Inflammatory macrophage treated with lipopolysaccharide for 1 hour (primary cell): ENCODE measurements around the gene PPP1R27.
"Not testable (repeated sequence)": the region's sequence is repeated elsewhere in the genome, so short reads cannot be mapped to it uniquely, and the experiment has no call there.

Experiments used
- DNase-seq, 2 donors: peaks; one replicate each; pipeline ENCODE4 v3.0.0-alpha.2; 2020 to 2022

PPP1R27 gene

DNA sequence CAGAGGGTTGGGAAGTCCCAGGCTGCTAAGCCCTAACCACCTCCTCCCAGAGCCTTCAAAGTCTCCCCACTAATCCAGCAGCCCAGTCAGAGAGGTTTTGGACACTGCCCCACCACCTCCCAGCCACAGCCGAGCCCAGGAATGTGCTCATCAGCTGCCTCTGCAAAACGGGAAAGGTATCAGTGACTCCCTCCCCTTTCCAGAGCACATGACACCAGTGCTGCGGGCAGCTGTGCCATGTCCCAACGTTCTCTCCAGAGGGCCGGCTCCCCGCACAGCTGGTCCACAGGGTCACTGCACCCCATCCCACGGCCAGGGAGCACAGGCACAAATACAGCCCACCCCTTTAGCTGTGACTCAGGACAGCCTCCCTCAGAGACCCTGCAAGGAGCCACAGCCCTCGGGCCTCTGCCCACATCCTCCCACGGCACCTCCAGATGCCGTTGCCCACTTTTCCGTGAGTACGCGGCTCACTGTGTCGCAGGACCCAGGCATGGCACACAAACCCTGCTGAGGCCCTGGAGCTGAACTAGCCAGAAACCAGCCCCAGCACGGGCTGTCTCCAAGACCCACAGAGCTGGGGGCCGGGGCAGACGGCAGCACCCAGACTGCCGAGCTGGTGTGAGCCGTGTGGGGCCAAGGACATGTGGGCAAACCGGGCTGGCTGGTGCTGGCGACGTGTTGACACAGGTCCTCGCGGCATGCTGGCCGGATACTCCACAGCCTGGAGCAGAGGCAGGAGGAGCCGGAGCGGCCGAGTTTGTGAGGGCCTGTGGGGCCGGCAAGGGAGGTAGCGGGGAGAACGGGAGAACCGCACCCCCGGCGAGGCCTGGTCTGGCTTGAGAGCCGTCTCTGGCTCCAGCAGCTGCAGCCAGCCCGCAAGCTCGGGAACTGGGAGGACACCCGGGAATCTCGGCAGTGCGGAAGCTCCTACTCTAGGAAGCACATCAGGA is 6.3 kb upstream of the PPP1R27 start:
- peak in 1 of 2 donors; percentile 14 for DNase-seq

DNA sequence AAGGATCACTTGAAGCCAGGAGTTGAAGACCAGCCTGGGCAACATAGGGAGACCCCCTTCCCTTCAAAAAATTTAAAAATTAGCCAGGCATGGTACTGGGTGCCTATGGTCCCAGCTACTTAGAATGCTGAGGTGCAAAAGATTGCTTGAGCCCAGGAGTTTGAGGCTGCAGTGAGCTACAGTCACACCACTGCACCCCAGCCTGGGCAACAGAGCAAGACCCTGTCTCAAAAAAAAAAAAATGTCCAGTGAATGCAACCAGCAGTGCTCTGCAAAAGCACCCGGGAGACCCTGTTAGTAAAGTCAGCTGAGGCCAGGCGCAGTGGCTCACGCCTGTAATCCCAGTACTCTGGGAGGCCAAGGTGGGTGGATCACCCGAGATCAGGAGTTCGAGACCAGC is 5.2 kb upstream of the PPP1R27 start:
- DNase-seq, result not testable (repeated sequence)

DNA sequence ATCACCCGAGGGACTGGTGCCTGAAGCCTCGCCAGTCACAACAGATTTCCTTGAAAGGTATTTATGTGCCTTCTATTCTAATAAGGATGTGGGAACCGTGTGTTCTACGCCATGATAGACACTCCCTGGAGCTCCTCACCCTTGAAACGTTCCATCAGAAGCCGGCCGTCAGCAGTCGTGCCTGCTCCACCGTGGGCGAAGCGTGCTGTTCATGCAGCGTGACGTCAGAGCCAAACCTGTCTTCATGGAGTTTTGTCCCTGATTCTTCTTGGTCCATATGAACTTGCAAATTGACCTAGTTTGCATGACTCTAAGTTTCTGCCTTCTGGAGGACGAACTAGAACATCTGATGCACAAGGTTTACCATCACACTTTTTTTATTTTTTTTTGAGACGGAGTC is 4.5 kb upstream of the PPP1R27 start:
- DNase-seq, result no peak

DNA sequence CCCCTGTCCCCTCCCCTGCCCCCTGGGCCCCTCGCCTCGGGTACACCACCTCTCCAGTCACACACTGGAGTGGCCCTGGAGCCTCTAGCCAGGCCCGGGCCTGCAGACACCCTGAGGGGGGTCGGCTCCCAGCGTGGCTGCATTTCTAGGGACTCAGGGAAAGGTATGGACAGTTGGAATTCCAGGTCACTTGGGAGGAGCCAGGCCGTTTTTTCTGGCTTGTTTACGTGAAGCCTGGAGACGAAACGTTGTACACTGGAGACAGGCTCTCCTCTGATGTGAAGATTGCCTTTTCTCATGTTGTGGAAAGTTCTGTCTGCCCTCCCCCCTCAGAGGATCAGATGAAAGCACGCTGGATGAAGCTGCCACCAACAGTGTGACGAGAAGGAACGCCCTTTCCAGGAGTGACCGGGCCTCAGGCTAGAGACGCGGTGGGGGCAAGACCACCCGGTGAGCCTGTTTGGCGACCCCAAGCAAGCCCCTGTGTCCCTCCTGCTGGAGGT is 4.0 kb upstream of the PPP1R27 start:
- DNase-seq, result no peak

DNA sequence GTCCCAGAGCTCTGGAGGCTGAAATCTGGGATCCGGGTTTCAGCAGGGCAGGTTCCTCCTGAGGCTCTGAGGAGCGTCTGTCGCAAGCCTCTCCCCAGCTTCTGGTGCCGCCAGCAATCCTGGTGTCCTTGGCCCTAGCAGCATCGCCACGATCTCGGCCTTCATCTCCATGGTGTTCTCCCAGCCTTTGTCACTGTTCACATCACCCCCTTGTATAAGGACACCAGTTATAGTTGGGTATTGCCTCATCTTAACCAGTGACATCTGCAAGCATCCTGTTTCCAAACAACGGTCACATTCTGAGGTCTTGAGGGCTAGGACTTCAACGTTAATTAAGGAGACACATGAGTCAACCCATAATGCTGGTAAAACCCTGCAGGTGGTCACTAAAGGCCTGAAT is 2.8 kb upstream of the PPP1R27 start:
- peak; percentile 86 to 89 for DNase-seq

DNA sequence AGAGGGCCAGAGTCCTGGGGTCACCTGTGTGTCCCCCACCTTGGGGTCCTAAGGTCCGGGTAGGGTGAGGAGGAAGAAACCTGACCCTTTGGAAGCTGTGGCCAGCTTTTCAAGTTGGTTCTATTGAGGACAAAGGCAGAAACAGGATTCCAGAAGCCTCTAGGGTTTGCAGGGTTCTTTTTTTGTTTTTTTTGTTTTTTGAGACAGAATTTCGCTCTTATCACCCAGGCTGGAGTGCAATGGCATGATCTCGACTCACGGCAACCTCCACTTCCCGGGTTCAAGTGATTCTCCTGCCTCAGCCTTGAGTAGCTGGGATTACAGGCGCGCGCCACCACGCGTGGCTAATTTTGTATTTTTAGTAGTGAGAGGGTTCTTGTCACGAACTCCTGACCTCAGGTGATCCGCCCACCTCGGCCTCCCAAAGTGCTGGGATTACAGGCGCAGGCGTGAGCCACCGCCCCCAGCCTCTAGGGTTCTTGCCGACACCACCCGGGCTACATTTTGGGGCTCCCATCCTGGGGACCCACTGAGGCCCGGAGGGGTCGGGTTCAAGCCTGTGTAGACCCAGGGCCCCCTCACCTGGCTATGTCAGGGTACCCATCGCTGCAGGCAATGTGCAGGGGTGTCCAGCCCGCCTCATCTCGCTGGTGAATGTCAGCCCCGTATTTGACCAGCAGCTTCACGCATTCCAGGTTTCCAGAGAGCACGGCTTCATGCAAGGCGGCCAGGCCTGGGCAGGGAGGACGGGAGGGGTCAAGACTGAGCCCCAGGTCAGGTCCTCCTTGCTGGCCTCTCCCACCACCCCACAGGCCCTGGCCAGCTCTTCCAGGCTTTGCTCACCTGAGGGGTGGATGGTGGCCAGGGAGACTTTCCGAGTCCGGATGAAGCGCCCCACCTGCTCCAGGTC is 674 bp downstream of the PPP1R27 start:
- no peak for DNase-seq

DNA sequence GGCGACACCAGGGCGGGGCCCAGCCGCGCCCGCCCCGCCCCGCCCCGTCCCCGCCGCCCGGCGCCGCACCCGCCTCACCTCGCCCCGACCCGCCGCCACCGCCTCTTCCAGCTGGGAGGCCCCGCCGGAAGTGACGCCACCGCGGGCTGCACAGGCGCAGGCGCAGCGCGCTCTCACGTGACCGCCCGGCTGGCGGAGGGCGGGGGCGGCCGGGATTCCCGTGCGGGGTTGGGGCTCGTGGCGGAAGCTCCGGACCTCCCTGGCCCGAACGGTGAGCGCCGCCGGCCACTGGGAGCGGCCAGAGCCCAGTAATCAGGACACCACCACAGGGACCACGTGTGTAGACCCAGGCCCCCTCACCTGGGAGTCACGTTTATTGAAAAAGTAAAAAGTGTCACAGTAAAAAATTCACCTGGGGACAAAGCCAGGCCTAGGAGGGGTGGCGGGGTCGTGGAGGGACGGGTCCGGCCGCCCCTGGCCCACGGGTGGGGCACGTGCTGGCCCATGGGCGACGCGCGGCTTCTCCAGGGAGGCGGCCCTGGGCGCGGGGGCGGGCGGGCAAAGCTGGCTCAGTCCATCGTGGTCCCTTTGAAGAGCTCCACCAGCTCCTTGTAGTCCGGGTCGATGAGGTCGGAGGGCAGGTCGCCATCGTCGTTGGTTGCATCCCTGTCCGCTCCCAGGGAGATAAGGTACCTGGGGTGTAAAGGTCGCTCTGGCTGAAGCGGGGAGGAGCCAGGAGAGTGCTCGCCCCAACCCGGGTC is 1.5 kb downstream of the PPP1R27 start, which contains the start of gene MCRIP1:
TSS of gene MCRIP1 (minus strand) at position 132 of the 761 bp plus-strand sequence. CDS start 8,785 bp downstream, outside the sequence.
- peak; percentile 95 to 98 for DNase-seq

DNA sequence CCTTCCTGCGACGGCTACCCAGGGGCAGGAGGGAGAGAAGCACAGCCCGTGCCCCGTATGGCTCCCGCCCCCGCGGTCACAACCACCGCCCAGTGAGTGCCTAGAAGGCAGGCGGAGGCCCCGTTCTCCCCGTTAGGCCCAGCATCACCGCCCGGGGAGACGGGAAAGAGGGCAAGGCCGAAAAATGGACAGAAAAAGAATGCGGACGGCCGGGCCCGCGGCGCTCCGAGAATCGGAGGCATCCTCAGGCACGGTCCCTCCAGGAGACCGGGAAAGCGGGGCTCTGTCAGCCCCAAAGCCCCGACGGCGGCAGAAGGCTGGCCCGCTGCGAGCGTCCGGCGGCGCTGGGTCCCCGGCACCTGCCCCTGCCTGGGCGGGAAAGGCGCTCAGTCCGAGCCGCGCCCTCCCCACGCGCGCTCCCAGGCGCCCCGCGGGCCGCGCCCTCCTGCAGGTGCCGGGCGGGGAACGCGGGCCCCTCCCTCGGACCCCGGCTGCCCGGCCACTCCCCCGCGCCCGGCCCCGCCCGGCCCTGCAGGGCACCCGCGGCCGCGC is 2.2 kb downstream of the PPP1R27 start:
- peak; percentile 27 to 30 for DNase-seq

DNA sequence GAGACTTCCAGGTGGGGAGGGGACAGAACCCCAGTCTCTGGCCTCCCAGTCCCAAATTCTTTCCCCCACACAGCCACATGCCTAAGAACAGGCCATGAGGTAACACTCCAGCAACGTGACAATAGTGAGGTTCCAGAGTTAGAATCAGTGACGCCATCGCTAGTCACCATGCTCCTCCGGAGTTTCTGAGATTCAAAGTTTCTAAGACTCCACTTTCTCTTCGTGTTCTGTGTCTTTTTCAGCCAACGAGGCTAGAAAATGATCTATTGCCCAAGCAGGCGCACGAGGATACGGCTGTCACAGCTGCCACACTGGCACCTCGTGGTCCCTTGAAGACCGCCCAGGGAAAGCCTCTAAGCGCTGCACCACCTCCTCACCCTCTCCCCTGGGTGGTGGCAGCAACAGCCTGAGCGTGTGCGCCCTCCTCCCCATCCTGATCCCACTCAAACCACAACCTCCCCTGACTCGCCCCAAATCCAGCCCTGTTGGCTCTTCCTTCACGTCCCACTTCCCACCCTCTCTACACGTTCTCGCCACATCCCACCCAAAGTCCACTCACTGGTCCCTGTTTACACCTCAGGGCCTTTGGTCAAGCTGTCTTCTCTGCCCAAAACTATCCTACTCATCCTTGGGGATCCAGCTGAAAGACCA is 2.8 kb downstream of the PPP1R27 start:
- peak; percentile 77 to 90 for DNase-seq

DNA sequence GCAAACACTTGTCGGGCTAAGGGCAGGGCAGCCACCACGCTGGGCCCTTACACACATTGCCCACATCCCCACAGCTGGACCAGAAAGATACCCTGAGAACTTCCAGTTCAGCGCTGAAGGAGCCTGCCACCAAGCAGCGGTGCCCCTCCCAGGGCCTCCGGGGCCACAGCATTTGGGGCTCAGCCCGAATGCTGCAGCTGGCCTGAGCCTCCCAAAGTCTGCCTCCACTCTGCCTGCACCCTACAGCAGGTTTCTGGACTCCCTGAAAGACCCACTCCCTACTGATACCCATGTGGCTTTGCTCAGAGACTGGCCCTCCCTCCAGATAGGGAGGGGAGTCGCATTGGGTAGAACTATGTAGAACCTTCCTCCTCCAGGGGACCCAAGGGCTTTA is 3.3 kb downstream of the PPP1R27 start:
- DNase-seq, result no peak

DNA sequence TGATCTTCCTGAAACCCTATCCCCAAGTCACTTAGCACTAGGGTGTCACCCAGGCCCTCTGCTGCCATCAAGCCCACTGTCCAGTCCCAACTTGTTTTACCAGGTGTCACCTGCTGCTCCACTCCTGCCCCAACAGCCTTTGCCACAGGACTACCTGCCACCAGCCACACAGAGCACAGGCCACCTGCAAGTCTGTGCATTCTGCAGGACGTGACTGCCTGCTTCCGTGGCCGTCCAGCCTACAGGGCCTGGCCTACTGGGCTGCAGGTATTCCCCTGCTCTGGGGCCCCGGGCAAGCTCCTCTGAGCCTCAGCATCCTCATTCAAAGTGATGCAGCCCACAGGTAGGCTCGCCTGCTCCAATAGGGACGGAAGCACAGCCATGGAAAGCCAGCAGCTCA is 5.0 kb downstream of the PPP1R27 start:
- DNase-seq, result no peak

DNA sequence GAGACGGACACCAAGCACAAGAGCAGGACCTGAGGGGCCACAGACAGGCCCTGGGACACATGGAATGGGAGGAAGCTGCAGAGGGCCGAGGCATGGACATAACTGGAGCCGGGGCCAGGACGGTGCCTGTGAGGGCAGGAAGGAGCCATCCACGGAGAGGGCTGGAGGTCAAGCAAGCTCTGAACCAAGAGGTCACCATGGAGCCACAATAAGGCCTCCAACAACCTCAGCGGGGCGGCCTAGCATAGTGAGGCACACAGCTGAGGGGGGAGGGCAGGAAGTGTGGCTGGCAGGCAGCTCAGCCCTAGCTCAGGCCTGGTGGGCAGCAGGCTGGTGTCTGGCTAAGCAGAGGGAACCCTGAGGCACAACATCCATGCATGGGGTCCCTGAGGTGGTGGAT is 6.2 kb downstream of the PPP1R27 start:
- DNase-seq, result no peak

DNA sequence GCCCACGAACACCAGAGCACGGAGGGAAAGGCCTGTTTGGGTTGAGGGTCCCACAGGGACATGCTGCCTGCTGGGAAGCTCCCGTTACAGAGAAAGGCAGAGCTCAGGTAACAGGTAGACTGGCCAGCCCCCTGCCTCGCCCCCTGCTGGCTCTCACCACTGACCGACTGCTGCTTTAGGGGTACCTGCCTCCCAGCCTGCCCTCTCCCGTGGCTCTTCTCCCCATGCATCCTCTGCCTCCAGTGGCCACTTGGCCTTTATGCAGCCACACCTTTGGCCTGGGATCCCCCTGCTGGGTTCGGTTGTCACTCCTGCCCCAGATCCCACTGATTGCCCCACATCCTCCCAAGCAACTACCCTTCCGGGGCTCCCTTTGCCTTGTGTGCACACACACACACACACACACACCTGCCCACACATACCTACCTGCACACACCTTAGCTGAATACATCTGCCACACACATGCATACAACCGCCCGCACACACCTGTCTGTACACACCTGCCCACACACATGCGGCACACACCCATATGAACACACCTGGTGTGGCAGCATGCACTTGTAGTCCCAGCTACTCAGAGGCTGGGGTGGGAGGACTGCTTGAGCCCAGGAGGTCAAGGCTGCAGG is 8.9 kb downstream of the PPP1R27 start:
- no peak for DNase-seq

DNA sequence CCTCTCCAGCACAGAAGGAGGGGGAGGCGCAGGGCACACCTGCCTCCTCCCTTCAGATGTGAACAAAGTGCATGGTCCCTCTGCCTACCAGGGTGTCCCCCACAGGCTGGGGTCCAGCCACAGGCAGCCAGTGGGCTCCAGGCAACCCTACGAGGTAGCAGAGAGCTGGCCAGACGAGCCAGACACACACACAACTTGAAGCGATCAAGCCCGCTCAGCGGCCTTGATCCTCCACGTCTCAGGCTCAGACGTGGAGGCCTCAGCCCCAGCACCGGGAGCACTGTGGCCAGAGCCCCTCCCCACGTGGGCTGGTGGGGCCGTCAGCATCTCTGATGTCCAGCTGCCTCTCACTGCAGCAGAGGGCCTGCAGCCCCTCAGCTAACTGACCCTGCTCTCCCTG is 10.3 kb downstream of the PPP1R27 start:
- no peak for DNase-seq

DNA sequence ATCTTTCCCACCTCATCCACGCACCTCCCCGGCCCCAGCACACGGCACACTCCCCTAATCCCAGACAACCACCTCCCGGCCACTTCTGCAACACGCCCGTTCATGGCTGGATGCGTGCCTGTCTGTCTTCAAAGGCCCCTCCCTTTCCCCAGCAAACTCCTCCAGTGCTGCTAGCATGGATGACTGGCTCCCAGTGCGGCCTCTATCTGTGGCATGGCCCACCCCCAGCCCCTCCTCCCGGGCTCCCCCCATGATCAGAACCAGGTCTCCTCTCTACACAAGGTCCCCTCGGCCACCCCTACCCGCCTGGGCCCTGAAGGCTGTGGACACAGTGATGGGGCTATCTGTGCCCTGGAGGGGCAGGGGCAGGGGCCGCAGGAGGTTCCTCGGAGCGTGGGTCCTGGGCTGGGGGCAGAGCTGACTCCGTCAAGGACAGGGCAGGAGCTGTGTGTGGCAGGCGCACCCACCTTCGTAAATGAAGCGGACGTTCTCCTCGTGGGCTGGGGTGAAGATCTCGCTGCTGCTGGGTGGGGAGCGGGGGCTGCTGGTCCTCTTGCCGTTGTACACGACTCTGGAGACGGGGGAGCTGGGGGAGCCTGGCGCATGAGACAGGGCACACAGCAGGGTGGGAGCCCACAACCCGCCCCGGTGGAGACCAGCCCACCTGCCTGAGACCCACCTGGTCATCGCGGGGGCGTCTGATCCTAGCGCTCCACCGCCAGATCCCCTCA is 10.9 kb downstream of the PPP1R27 start:
- DNase-seq, result no peak

DNA sequence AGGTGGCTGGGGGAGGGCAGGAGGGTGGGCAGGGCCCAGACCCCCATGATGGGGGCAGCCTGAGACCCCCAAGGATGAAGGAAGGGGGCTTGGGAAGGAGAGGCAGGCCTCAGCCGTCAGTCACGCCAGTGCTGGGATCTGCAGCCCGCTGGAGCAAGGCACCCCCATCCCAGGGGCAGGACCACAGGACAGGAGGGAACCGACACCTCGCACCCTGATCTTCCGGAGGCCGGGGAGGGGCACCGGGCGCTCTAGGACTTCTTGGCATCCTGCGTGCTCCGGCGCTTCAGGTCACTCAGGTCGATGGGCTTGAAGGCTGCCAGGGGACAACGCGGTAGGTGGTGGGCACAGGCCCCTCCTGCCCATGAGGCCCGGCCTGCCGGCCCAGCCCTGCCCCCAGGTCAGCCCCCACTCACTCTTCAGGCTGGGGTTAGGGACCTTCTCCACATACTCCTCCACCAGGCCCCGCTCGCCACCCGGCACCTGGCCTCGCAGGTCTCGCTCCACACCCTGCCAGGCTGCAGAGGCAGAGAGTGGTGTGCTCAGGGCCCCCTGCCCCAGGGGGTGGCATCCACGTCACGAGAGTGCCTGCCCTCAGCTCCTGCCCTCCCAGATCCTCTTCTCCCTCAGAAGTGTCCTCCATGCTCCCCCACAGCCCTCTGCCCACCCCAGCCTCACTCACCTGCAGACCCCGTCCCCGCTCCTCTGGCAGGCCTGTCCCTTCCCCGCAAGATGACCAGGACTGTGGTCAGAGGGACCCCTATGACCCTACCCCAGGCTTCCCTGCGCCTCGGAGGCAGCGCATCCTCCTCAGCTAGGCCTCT is 11.6 kb downstream of the PPP1R27 start:
- DNase-seq, result no peak

DNA sequence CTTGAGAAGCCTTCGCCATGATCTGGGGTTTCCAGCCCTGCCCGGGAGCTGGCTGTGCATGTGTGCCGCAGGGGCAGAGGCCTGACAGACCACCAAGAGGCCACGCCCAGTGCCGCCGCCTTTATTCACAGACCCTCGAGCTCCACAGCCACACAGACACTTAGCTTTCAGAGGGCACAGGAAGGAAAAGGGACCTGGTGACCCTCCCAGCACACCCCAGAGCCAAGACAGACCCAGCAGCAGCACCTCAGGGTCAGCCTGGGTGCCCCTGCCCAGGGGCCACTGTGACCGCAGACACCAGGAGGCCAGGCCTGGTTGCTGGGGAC is 12.6 kb downstream of the PPP1R27 start:
- DNase-seq, result no peak

DNA sequence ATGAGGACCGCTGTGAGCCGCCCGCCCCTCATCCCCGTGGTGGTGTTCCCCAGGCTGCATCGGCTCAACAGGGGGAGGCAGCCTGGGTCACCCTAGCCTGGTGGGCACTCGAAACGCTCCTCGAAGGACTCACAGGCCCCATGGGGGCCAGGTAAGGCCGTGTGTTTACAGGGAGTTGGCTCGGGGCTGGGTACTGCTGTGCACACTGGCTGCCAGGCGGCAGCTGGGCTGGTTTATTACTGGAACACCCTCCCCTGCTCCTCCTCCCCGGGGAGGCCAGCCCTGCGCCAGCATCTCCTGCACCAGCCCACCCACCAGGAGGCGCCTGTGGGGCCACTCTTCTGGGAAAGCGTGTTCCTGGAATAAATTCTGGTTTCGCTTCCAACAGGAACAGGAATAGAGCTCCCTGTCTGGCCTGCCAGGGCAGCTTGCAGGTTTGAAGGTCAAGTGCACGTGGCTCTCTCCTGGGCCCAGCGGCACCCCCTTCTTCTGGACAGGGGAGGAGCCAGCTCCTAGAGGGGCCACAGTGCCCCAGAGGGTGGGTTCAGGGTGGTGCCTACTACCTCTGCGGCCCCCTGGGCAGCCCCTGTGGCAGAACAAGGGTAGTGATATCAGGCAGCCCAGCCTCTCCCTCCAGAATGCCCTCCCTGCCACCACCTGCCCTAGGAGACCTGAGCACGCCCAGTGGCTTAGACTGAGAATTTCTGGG is 13.1 kb downstream of the PPP1R27 start:
- peak; percentile 73 to 90 for DNase-seq

DNA sequence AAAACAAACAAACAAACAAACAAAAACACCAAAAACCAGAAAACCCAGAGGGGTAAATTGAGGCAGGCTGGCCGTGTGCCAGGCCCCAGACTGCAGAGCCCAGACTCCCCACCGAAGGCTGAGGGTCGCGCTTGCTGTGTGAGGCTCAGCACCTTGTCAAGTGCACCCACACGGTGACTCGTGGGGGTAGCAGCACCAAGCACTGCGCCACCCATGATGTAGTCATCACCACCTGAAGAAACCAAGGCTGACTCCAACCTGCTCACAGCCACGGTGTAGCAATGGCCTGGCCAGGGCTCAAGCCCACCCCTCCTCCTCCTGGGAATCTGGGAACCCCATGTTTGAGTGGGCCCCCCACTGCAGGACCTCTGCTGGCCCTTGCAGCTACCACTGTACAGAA is 13.7 kb downstream of the PPP1R27 start:
- DNase-seq, result no peak
